WERI-Rb-1 (cell line): ENCODE results near the gene CDC6.

Experiments used
- DNase-seq: peaks from one replicate; pipeline ENCODE4 v3.0.0-alpha.2; 2020
- H3K27ac ChIP-seq: fragments of 250-450 bp; sonication (Bioruptor Pico); 2 replicates; pipeline ENCODE4 v1.5.1; 2020; ENCODE audit warnings: mild to moderate bottlenecking, moderate library complexity
- H3K27me3 ChIP-seq: fragments of 250-450 bp; sonication (Bioruptor Pico); 2 replicates; pipeline ENCODE4 v1.5.1; 2021; ENCODE audit warnings: mild to moderate bottlenecking, low read depth, moderate library complexity; ENCODE audit not compliant: insufficient read depth, severe bottlenecking
- H3K36me3 ChIP-seq: fragments of 250-450 bp; sonication (Bioruptor Pico); 2 replicates; pipeline ENCODE4 v1.5.1; 2020; ENCODE audit warnings: mild to moderate bottlenecking, moderate library complexity
- H3K4me3 ChIP-seq: 2 replicates; pipeline ENCODE4 v1.5.1; 2011; ENCODE audit warnings: low read depth, mild to moderate bottlenecking, control low read depth, low read length
- H3K9me3 ChIP-seq: fragments of 250-450 bp; sonication (Bioruptor Pico); 2 replicates; pipeline ENCODE4 v1.5.1; 2021; ENCODE audit warnings: mild to moderate bottlenecking, moderate library complexity; ENCODE audit not compliant: severe bottlenecking
- TF ChIP-seq, protein P1 (sequence below): IDR thresholded peaks from 2 replicates; pipeline ENCODE4 v1.5.1; 2011; ENCODE audit warnings: low read depth, mild to moderate bottlenecking, control low read depth, inconsistent platforms, low read length

Gene CDC6

DNA sequence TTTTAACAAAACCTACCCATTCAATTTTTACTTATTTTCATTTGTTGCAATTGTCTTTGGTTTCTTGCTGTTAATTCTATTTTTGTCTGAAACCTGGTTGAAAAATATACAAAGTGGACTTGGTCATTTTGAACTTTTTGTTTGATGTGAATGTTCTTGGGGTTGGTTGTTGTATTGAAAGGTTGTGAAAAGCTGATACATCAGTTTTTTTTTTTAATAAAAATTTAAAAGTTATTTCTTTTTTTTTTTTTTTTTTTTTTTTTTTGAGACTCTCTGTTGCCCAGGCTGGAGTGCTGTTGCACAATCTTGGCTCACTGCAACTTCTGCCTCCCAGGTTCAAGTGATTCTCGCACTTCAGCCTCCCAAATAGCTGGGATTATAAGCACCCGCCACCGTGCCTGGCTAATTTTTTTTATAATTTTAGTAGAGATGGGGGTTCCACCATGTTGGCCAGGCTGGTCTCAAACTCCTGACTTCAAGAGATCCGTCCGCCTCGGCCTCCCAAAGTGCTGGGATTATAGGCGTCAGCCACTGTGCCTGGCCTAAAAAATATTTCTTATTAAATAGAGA, 39.7 kb upstream of the CDC6 start:
- Histone ChIP-seq H3K27me3 (no peaks in the 10 kb centered on the region), H3K27ac (no peak overlapping the region), H3K36me3 (peaks cover 22% of the 10 kb centered on the region), H3K9me3 (peaks cover 3% of the 10 kb centered on the region), H3K4me3 (no peak overlapping the region)
- TF ChIP-seq, protein P1, sequence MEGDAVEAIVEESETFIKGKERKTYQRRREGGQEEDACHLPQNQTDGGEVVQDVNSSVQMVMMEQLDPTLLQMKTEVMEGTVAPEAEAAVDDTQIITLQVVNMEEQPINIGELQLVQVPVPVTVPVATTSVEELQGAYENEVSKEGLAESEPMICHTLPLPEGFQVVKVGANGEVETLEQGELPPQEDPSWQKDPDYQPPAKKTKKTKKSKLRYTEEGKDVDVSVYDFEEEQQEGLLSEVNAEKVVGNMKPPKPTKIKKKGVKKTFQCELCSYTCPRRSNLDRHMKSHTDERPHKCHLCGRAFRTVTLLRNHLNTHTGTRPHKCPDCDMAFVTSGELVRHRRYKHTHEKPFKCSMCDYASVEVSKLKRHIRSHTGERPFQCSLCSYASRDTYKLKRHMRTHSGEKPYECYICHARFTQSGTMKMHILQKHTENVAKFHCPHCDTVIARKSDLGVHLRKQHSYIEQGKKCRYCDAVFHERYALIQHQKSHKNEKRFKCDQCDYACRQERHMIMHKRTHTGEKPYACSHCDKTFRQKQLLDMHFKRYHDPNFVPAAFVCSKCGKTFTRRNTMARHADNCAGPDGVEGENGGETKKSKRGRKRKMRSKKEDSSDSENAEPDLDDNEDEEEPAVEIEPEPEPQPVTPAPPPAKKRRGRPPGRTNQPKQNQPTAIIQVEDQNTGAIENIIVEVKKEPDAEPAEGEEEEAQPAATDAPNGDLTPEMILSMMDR: no peak
- no peak for DNase-seq

GRCh38 chr17:40248507-40248906, 39.2 kb upstream of the CDC6 start:
- no peak for DNase-seq
- Histone ChIP-seq H3K36me3 (peaks cover 25% of the 10 kb centered on the region), H3K4me3 (no peak overlapping the region), H3K27ac (no peak overlapping the region), H3K27me3 (no peaks in the 10 kb centered on the region), H3K9me3 (peaks cover 5% of the 10 kb centered on the region)
- TF ChIP-seq, protein P1: no peak

- Histone ChIP-seq H3K36me3 (peaks cover 27% of the 10 kb centered on the region), H3K27me3 (no peaks in the 10 kb centered on the region), H3K27ac (no peak overlapping the region), H3K9me3 (peaks cover 8% of the 10 kb centered on the region), H3K4me3 (no peak overlapping the region)
- TF ChIP-seq, protein P1: no peak
- no peak for DNase-seq
Observed at GRCh38 chr17:40251576-40251975, 36.1 kb upstream of the CDC6 start.

GRCh38 chr17:40253565-40253964, 34.1 kb upstream of the CDC6 start:
- Histone ChIP-seq H3K4me3 (no peak overlapping the region), H3K27ac (no peak overlapping the region), H3K9me3 (peaks cover 8% of the 10 kb centered on the region), H3K27me3 (no peaks in the 10 kb centered on the region), H3K36me3 (peaks cover 43% of the 10 kb centered on the region)
- no peak for DNase-seq
- TF ChIP-seq, protein P1: no peak

GRCh38 chr17:40259505-40259904, 28.2 kb upstream of the CDC6 start:
- H3K36me3 ChIP-seq: peaks cover 79% of the 10 kb centered on the region
- H3K9me3 ChIP-seq: no peaks in the 10 kb centered on the region
- no peak overlapping the region for H3K27ac ChIP-seq
- H3K27me3 ChIP-seq: no peaks in the 10 kb centered on the region
- H3K4me3 ChIP-seq: no peak overlapping the region
- TF ChIP-seq, protein P1: no peak
- no peak for DNase-seq

DNA sequence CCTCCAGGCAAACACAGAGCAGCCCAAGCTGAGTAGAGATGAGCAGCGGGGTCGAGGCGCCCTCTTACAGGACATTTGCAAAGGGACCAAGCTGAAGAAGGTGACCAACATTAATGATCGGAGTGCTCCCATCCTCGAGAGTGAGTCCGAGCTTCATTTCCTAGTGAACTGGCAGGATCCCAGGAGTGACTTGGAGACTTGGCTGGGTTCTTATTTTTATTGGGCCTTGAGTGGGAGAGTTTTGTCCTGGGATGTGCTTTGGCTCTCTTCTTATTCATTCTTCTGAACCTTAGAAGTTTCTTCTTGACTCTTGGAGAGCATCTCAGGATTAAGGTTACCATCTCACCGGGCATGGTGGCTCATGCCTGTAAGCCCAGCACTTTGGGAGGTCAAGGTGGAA, 27.2 kb upstream of the CDC6 start:
- no peak for DNase-seq
- Histone ChIP-seq H3K9me3 (no peaks in the 10 kb centered on the region), H3K27me3 (no peaks in the 10 kb centered on the region), H3K4me3 (no peak overlapping the region), H3K36me3 (peaks cover 90% of the 10 kb centered on the region), H3K27ac (no peak overlapping the region)
- TF ChIP-seq, protein P1: no peak
